ENCODE measurements around the gene TDRD10. TPM values are rescaled to one million over a fixed set of nuclear protein-coding genes. Genes with fewer than 3 reads are reported as not detected.

The TDRD10 gene
- total RNA-seq, 3 donors from 2014 or later (not counting 1 experiment from before 2014, with no cell fraction given) = 0.38 TPM; not detected in 2

DNA sequence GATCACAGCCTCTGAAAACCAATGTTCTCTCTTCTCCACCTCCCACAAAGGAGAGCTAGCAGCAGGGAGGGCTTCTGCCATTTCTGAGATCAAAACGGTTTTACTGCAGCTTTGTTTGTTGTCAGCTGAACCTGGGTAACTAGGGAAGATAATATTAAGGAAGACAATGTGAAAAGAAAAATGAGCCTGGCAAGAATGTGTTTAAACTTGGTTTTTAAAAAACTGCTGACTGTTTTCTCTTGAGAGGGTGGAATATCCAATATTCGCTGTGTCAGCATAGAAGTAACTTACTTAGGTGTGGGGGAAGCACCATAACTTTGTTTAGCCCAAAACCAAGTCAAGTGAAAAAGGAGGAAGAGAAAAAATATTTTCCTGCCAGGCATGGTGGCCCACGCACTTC, 35.8 kb upstream of the TDRD10 start:
- Histone ChIP-seq H3K27me3 (ENCODE audit: control insufficient read depth, insufficient read depth, low read length) (no peaks in the 10 kb centered on the region), H3K27ac (ENCODE audit: low read length) (no peak overlapping the region), H3K9me3 (ENCODE audit: control insufficient read depth, insufficient read depth, low read length) (no peaks in the 10 kb centered on the region), H3K36me3 (ENCODE audit: control insufficient read depth, insufficient read depth, low read length) (no peaks in the 10 kb centered on the region), H3K4me3 (ENCODE audit: low read length) (no peak overlapping the region), H3K4me1 (ENCODE audit: control insufficient read depth, insufficient read depth, low read length) (peaks cover 40% of the 10 kb centered on the region)
- intact Hi-C loops (cut with micrococcal nuclease) = no loop called here
- 75% methylated on average over 3 of the region's 3 CpGs for WGBS (ENCODE audit: insufficient coverage)
- H3K4me1 Mint-ChIP-seq = peaks cover 9 to 13% of the 10 kb centered on the region in 2 donors
- H3K9me3 Mint-ChIP-seq = no peaks in the 10 kb centered on the region
- ATAC-seq = no peak
- H3K27me3 Mint-ChIP-seq (ENCODE audit: low read depth in 2 of 2) = peaks cover 13 to 16% of the 10 kb centered on the region in 2 donors
- H3K4me3 Mint-ChIP-seq = no peak overlapping the region
- H3K36me3 Mint-ChIP-seq = no peaks in the 10 kb centered on the region
- TF ChIP-seq, protein P1, sequence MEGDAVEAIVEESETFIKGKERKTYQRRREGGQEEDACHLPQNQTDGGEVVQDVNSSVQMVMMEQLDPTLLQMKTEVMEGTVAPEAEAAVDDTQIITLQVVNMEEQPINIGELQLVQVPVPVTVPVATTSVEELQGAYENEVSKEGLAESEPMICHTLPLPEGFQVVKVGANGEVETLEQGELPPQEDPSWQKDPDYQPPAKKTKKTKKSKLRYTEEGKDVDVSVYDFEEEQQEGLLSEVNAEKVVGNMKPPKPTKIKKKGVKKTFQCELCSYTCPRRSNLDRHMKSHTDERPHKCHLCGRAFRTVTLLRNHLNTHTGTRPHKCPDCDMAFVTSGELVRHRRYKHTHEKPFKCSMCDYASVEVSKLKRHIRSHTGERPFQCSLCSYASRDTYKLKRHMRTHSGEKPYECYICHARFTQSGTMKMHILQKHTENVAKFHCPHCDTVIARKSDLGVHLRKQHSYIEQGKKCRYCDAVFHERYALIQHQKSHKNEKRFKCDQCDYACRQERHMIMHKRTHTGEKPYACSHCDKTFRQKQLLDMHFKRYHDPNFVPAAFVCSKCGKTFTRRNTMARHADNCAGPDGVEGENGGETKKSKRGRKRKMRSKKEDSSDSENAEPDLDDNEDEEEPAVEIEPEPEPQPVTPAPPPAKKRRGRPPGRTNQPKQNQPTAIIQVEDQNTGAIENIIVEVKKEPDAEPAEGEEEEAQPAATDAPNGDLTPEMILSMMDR (IDR thresholded peaks at IDR 0.05) = no peak
- H3K27ac Mint-ChIP-seq = no peak overlapping the region
- DNase-seq = peak in 1 of 2 donors; percentile 34

DNA sequence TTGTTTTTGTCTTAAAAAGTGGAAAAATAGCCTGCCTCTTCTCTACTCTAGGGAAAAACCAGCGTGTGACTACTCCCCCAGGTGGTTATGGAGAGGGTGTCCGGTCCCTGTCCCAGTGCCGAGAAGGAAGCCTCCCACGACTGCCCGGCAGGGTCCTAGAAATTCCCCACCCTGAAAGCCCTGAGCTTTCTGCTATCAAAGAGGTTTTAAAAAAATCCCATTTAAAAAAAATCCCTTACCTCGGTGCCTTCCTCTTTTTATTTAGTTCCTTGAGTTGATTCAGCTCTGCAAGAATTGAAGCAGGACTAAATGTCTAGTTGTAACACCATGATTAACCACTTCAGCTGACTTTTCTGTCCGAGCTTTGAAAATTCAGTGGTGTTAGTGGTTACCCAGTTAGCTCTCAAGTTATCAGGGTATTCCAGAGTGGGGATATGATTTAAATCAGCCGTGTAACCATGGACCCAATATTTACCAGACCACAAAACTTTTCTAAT, 35.0 kb upstream of the TDRD10 start:
- 28% methylated on average over 7 of the region's 8 CpGs for WGBS (ENCODE audit: insufficient coverage)
- Histone ChIP-seq H3K9me3 (ENCODE audit: control insufficient read depth, insufficient read depth, low read length) (no peaks in the 10 kb centered on the region), H3K27ac (ENCODE audit: low read length) (no peak overlapping the region), H3K4me1 (ENCODE audit: control insufficient read depth, insufficient read depth, low read length) (peaks cover 40% of the 10 kb centered on the region), H3K4me3 (ENCODE audit: low read length) (no peak overlapping the region), H3K27me3 (ENCODE audit: control insufficient read depth, insufficient read depth, low read length) (no peaks in the 10 kb centered on the region), H3K36me3 (ENCODE audit: control insufficient read depth, insufficient read depth, low read length) (no peaks in the 10 kb centered on the region)
- intact Hi-C loops (cut with micrococcal nuclease) = no loop called here
- TF ChIP-seq, protein P1 (IDR thresholded peaks at IDR 0.05) = no peak
- no peaks in the 10 kb centered on the region for H3K9me3 Mint-ChIP-seq
- H3K4me1 Mint-ChIP-seq = peaks cover 9 to 13% of the 10 kb centered on the region in 2 donors
- H3K4me3 Mint-ChIP-seq = no peak overlapping the region
- DNase-seq = peak in 1 of 2 donors; percentile 34
- H3K36me3 Mint-ChIP-seq = no peaks in the 10 kb centered on the region
- no peak for ATAC-seq
- H3K27ac Mint-ChIP-seq = no peak overlapping the region
- H3K27me3 Mint-ChIP-seq (ENCODE audit: low read depth in 2 of 2) = peaks cover 13 to 16% of the 10 kb centered on the region in 2 donors

DNA sequence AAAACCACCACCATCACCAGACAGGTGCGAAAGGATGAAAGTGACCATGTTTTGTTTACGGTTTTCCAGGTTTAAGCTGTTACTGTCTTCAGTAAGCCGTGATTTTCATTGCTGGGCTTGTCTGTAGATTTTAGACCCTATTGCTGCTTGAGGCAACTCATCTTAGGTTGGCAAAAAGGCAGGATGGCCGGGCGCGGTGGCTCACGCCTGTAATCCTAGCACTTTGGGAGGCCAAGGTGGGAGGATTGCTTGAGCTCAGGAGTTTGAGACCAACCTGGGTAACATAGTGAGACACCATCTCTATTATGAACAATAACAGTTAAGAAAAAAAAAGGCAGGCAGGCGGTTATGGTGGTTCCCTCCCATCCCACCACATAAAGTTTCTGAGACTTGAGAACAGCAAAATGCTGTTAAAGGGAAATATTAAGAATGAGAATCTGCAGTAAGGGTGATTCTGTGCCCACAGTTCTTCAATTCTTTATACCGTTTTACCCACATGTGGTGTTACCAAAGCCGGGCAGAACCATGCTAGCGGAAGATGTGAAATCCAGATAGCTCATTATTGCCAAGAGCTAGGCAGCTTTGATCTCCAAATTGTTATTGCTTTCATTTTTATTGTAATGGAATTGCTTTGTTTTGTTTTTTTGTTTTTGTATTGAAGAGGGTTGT, 34.5 kb upstream of the TDRD10 start:
- intact Hi-C loops (cut with micrococcal nuclease) = no loop called here
- Histone ChIP-seq H3K4me3 (ENCODE audit: low read length) (no peak overlapping the region), H3K27ac (ENCODE audit: low read length) (no peak overlapping the region), H3K27me3 (ENCODE audit: control insufficient read depth, insufficient read depth, low read length) (no peaks in the 10 kb centered on the region), H3K9me3 (ENCODE audit: control insufficient read depth, insufficient read depth, low read length) (no peaks in the 10 kb centered on the region), H3K4me1 (ENCODE audit: control insufficient read depth, insufficient read depth, low read length) (peaks cover 40% of the 10 kb centered on the region), H3K36me3 (ENCODE audit: control insufficient read depth, insufficient read depth, low read length) (no peaks in the 10 kb centered on the region)
- H3K4me1 Mint-ChIP-seq = peaks cover 9 to 13% of the 10 kb centered on the region in 2 donors
- WGBS (ENCODE audit: insufficient coverage) = 73% methylated on average over 10 of the region's 11 CpGs
- H3K9me3 Mint-ChIP-seq = no peaks in the 10 kb centered on the region
- DNase-seq (peak in 1 of 2 donors; percentile 53), ATAC-seq (no peak)
- no peak overlapping the region for H3K27ac Mint-ChIP-seq
- peaks cover 13 to 16% of the 10 kb centered on the region in 2 donors for H3K27me3 Mint-ChIP-seq (ENCODE audit: low read depth in 2 of 2)
- H3K36me3 Mint-ChIP-seq = no peaks in the 10 kb centered on the region
- TF ChIP-seq, protein P1 (IDR thresholded peaks at IDR 0.05) = no peak
- no peak overlapping the region for H3K4me3 Mint-ChIP-seq
